Measurements from ENCODE around the gene PCP2.

- no peak for TF ChIP-seq CTCF (IDR thresholded peaks at IDR 0.05)
- no peak for TF ChIP-seq POLR2A (IDR thresholded peaks at IDR 0.05)
Observed at GRCh38 chr19:7663706-7664105, 30.2 kb upstream of the PCP2 start.

Measured in uterus (tissue), 2 donors.